Thoracic aorta (tissue), 2 donors: ENCODE results near the gene CNTNAP2. TPM values are rescaled to one million over a fixed set of nuclear protein-coding genes. Genes with fewer than 3 reads are reported as not detected.

ENCODE experiments used
- ATAC-seq: fragments of 150-250 bp; one replicate; pipeline ENCODE4 v1.8.0; 2017; ENCODE audit warnings: low read depth; ENCODE audit not compliant: insufficient number of reproducible peaks, low FRiP score
- DNase-seq: peaks from one replicate; pipeline ENCODE4 v3.0.0-alpha.2; 2020; ENCODE audit warnings: low spot score
- H3K27ac ChIP-seq, 2 donors: fragments of 200-600 bp; sonication (generic); 1 replicate in 1 of 2; 2 replicates in 1 of 2; pipeline ENCODE4 v1.5.1; 2016; ENCODE audit warnings: mild to moderate bottlenecking in 2 of 2, moderate library complexity in 2 of 2
- H3K27me3 ChIP-seq: fragments of 200-600 bp; sonication (generic); replicated peaks from 2 replicates; pipeline ENCODE4 v1.6.0; 2016; ENCODE audit warnings: mild to moderate bottlenecking; ENCODE audit not compliant: insufficient read depth
- H3K36me3 ChIP-seq: fragments of 200-600 bp; sonication (generic); one replicate; pipeline ENCODE4 v1.5.1; 2016
- H3K4me1 ChIP-seq, 2 donors: fragments of 200-600 bp; sonication (generic); 1 replicate in 1 of 2; 2 replicates in 1 of 2; pipeline versions ENCODE4 v1.5.1 to v1.6.0; 2016; ENCODE audit warnings: low read depth in 2 of 2, mild to moderate bottlenecking in 1 of 2; ENCODE audit not compliant: control insufficient read depth in 1 of 2
- H3K4me3 ChIP-seq: fragments of 200-600 bp; sonication (generic); 2 replicates; pipeline ENCODE4 v1.5.1; 2016; ENCODE audit warnings: mild to moderate bottlenecking
- H3K9me3 ChIP-seq: fragments of 200-600 bp; sonication (generic); 2 replicates; pipeline ENCODE4 v1.5.1; 2016
- CTCF ChIP-seq: fragments of 200-600 bp; sonication (generic); IDR thresholded peaks from one replicate; pipeline ENCODE4 v1.5.1; 2019; ENCODE audit warnings: antibody characterized with exemption
- total RNA-seq, 2 donors: library from RNA; depleted of rRNA; stranded (reverse); fragments of >200 nt; gene quantifications; one replicate each; pipeline versions ENCODE4 v1.1.0 to v1.2.3, GENCODE V29; 2016

CNTNAP2 gene
- total RNA-seq, 2 donors from 2014 or later: not detected

DNA sequence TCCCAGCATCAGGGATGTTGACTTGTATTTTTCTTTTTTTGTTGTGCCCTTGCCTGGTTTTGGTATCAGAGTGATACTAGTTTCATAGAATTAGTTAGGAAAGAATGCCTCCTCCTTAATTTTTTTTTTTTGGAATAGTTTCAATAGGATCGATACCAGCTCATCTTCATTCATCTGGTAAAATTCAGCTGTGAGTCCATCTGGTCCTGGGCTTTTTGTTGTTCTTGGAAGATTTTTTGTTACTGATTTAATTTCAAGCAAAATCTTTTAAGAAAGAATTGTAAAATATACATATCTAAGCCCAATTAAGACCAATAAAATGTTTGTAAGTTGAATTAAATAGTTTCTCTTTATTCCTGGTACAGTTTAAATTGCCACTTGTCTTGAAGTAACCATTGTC is 1159.5 kb downstream of the CNTNAP2 start:
- Histone ChIP-seq H3K27me3 (no peaks in the 10 kb centered on the region), H3K36me3 (no peaks in the 10 kb centered on the region), H3K4me3 (no peak overlapping the region), H3K4me1 (no peaks in the 10 kb centered on the region), H3K27ac (no peak overlapping the region), H3K9me3 (no peaks in the 10 kb centered on the region)
- no peak for TF ChIP-seq CTCF
- ATAC-seq: no peak
- no peak for DNase-seq

DNA sequence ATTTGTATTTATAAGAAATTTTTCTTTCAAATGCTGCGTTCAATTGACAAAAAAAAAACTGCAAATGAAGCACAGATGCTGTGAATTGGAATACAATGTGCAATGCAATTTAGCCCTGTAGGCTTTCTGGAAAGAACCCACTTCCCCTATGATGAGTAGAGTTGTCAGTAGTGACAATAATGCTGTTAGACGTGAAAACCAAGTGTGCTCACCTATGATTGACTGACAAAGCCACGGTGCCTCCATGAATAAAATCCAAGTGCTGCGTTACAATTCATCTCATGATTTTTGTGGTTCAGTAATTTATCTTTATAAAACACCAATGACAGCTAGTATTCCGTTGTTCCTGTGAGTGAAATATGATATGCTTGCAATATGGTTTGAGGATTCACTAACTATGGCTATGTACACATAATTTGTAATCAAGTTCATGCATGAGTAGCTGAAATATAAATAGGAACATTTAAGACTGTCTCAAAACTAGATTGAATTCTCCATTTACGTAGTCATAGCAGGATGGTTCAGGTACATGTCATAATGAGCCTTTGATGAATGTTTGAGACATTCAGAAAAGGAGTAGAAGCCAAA is 1160.3 kb downstream of the CNTNAP2 start:
- Histone ChIP-seq H3K27me3 (no peaks in the 10 kb centered on the region), H3K4me1 (no peaks in the 10 kb centered on the region), H3K36me3 (no peaks in the 10 kb centered on the region), H3K27ac (no peak overlapping the region), H3K4me3 (no peak overlapping the region), H3K9me3 (no peaks in the 10 kb centered on the region)
- DNase-seq: no peak
- TF ChIP-seq CTCF: no peak
- no peak for ATAC-seq

DNA sequence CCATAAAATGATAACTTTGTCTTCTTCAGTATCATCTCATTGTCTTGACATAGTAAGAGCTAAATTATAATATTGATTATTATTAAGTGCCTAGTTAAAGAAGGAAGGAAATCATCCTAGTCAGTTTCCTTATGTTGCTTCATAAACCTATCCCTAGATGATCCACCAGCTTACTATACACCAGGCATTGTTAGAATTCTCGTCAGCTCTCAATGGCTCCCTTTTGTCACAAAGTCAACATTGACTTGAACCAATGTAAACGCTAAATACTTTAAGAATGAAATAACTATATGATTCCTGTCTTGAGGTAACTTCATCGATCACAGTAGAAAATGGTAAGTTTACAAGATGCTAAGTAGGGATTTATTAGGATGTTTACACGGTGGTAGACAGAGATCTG is 1162.9 kb downstream of the CNTNAP2 start:
- Histone ChIP-seq H3K4me1 (no peaks in the 10 kb centered on the region), H3K27ac (no peak overlapping the region), H3K9me3 (no peaks in the 10 kb centered on the region), H3K36me3 (no peaks in the 10 kb centered on the region), H3K27me3 (no peaks in the 10 kb centered on the region), H3K4me3 (no peak overlapping the region)
- no peak for TF ChIP-seq CTCF
- ATAC-seq: no peak
- DNase-seq: no peak

- DNase-seq: no peak
- no peak overlapping the region for H3K4me3 ChIP-seq
- no peaks in the 10 kb centered on the region for H3K9me3 ChIP-seq
- no peak overlapping the region for H3K27ac ChIP-seq
- no peaks in the 10 kb centered on the region for H3K4me1 ChIP-seq
- no peak for ATAC-seq
- no peaks in the 10 kb centered on the region for H3K27me3 ChIP-seq
- TF ChIP-seq CTCF: no peak
- no peaks in the 10 kb centered on the region for H3K36me3 ChIP-seq
Observed at GRCh38 chr7:147279964-147280374, 1163.4 kb downstream of the CNTNAP2 start.

DNA sequence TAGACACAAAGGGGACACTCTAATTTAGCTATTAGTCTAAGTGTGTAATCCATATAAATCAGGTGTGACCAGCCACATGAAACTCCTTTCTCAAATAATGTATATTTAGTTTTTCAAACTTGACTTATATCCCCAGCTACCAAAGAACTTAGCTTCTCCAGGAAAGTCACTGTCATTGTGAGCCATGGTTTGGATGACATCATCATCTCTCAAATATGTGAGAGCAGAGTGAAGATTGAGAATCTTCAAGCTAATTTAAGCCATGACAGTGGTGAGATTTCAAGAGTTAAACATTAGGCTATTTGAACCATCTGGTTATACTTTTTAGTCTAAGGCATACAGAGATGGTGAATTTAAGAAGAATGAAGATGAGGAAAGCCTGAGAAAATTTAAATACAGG is 1165.6 kb downstream of the CNTNAP2 start:
- no peaks in the 10 kb centered on the region for H3K27me3 ChIP-seq
- no peaks in the 10 kb centered on the region for H3K36me3 ChIP-seq
- no peak for TF ChIP-seq CTCF
- DNase-seq (no peak), ATAC-seq (no peak)
- H3K27ac ChIP-seq: no peak overlapping the region
- no peak overlapping the region for H3K4me3 ChIP-seq
- no peaks in the 10 kb centered on the region for H3K9me3 ChIP-seq
- no peaks in the 10 kb centered on the region for H3K4me1 ChIP-seq
